GM12872 (cell line): ENCODE data around the gene PTPN21.
A peak's percentile ranks its signal among the peaks of the same experiment; 100 is the strongest.

Source experiments
- TF ChIP-seq, protein P1 (sequence below): IDR thresholded peaks from 3 replicates; pipeline ENCODE4 v1.5.1; 2011; ENCODE audit warnings: low read depth, mild to moderate bottlenecking, low read length, moderate library complexity; ENCODE audit not compliant: insufficient read depth

PTPN21 gene

DNA sequence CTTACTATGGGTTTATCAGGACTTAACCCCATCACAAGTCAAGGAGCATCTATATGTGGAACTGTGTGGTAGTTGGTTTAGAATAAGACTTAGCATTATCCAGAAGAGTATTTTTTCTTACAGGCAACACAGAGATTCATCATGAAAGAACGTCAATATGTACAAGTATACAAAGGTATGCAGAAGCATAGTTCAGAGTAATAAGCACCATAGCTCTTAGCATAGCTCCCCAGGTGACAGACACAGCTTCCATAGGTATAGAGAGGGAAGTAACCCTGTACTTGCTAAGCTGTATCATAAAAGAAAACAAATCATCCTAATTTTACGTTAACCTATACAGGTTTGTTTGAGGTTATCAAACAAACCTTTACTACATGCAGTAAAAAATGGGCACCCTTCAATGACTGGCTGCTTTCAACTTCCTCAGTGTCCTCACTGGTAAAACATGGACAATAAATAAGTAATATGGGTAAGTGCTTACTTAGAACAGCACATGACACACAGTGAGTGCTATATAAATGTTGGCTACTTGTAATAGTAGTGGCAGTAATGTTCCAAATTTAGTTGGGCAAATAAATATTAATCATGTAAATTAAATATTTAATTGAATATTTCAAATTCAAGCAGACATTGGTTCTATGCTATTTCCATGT is 50.9 kb downstream of the PTPN21 start:
- TF ChIP-seq, protein P1, sequence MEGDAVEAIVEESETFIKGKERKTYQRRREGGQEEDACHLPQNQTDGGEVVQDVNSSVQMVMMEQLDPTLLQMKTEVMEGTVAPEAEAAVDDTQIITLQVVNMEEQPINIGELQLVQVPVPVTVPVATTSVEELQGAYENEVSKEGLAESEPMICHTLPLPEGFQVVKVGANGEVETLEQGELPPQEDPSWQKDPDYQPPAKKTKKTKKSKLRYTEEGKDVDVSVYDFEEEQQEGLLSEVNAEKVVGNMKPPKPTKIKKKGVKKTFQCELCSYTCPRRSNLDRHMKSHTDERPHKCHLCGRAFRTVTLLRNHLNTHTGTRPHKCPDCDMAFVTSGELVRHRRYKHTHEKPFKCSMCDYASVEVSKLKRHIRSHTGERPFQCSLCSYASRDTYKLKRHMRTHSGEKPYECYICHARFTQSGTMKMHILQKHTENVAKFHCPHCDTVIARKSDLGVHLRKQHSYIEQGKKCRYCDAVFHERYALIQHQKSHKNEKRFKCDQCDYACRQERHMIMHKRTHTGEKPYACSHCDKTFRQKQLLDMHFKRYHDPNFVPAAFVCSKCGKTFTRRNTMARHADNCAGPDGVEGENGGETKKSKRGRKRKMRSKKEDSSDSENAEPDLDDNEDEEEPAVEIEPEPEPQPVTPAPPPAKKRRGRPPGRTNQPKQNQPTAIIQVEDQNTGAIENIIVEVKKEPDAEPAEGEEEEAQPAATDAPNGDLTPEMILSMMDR, result no peak

DNA sequence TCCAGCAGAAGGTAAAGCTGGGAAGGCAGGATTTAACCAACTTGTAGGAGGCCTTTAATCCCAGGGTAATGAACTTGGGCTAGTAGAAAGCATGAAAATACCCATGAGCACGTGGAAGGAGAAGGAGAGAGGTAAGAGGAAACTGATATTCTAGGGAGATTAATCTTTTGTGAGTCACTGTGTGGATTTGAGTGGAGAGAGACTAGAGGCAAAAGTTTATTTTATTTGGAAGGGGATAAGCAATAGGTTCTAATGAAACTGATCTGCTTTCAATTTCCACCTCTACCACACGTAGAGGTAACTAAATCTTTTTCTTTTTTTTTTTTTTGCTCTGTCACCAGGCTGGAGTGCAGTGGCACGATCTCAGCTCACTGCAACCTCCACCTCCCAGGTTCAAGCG is 52.1 kb downstream of the PTPN21 start:
- TF ChIP-seq, protein P1, result no peak

DNA sequence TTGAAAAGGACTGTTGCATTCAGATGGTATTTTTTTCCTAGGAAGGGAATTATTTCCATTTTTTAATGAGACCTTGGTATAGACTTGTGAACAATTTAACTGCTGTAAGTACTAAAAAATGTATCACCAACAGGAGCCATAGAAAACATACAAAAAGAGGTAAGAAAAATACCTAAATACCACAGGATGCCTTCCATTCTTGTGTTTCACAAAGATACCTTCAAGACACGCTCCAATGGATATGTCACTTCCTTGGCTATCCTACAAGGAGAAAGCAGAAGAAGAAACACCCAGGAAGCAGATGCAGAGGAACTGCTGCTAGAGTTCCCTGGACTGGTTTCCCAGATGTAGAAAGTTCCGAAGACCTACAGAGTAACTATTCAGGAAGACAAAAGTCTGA is 54.2 kb downstream of the PTPN21 start:
- TF ChIP-seq, protein P1, result no peak

GRCh38 chr14:88499225-88499624 is 55.6 kb downstream of the PTPN21 start:
- TF ChIP-seq, protein P1, result no peak

- TF ChIP-seq, protein P1, result no peak
Measured at GRCh38 chr14:88496414-88496813, 58.4 kb downstream of the PTPN21 start.

GRCh38 chr14:88493392-88494185 is 61.2 kb downstream of the PTPN21 start:
- TF ChIP-seq, protein P1, result no peak

DNA sequence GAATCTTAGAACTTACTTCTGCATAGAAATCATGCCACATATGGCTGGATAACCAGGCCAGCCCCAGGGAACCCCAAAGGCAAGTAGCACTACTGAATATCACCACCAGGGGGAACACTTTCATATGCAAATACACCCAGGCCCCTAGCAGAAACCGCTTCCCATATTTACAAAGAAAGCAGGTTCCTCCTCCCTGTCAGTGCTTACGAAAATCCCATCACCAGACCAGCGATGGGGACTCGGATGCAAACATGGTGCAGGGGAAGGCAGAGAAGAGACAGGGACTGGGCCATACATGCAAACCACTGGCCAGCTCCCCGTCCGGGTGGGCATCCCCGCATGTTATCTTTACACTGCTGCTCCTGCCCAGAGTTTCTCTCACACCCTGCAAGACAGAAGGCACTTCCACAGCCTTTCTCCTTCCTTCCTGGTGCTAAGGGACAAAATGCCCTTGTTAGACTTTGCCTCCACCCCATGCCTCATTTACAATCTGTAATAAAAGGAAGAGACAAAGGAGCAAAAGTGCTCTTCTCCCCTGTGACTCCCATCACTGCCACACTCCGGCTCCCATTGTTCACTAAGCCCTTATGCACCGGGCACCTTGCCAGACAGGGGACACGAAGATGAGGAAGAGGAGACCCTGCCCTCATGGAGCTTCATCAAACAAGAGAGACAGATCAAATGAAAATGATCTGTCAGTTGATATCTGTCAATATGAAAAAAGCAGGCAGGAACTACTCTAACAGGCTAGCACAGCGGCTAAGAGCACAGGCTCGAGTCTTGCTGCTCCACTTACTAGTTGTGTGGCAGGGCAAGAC is 62.3 kb downstream of the PTPN21 start:
- TF ChIP-seq, protein P1, result peak; percentile 81
